H1 (cell line): Measurements from ENCODE around the gene C19orf67. TPM values are rescaled to one million over a fixed set of nuclear protein-coding genes. Genes with fewer than 3 reads are reported as not detected.
A peak's percentile ranks its signal among the peaks of the same experiment; 100 is the strongest.

Experiments used
- CTCF ChIA-PET: fragments of 300-600 bp; sonication (Branson Sonifier 250); formaldehyde crosslinking; loops from one replicate; lab custom pipeline; 2021; ENCODE audit not compliant: partially characterized antibody; lab: Charles Lee
- POLR2A ChIA-PET: fragments of 300-600 bp; sonication (Branson Sonifier 250); formaldehyde crosslinking; loops from one replicate; lab custom pipeline; 2021; ENCODE audit warnings: inconsistent platforms; ENCODE audit not compliant: partially characterized antibody; lab: Charles Lee
- DNase-seq, 2 experiments: peaks; one replicate each; pipeline versions ENCODE4 v3.0.0 to v3.0.0-alpha.2; 2010 to 2022; ENCODE audit warnings: low spot score in 2 of 2, low read depth in 1 of 2, mixed read lengths in 1 of 2
- FAIRE-seq: peaks from 2 replicates; lab custom pipeline; 2011; peaks lifted over from hg19 to GRCh38; lab: Jason Lieb, UNC
- H2AFZ ChIP-seq: 2 replicates; pipeline ENCODE4 v1.8.1; 2012; ENCODE audit warnings: low read length, inconsistent platforms
- H2AK5ac ChIP-seq: 2 replicates; pipeline ENCODE4 v1.6.1; 2013; ENCODE audit warnings: low read depth, low read length
- H2BK120ac ChIP-seq: replicated peaks from 2 replicates; pipeline ENCODE3; 2013; ENCODE audit warnings: low read depth, low read length, inconsistent platforms
- H2BK12ac ChIP-seq: 2 replicates; pipeline ENCODE4 v1.6.1; 2013; ENCODE audit warnings: low read depth, low read length
- H2BK15ac ChIP-seq: 2 replicates; pipeline ENCODE4 v1.6.1; 2013; ENCODE audit warnings: low read length
- H2BK20ac ChIP-seq: 2 replicates; pipeline ENCODE4 v1.6.1; 2013; ENCODE audit warnings: low read length
- H2BK5ac ChIP-seq: 2 replicates; pipeline ENCODE4 v1.6.1; 2013; ENCODE audit warnings: low read depth, low read length
- H3K14ac ChIP-seq: 2 replicates; pipeline ENCODE4 v1.6.1; 2013; ENCODE audit warnings: inconsistent platforms; ENCODE audit not compliant: insufficient read length
- H3K18ac ChIP-seq: 2 replicates; pipeline ENCODE4 v1.6.1; 2013; ENCODE audit warnings: low read length; ENCODE audit errors: extremely low read depth
- H3K23ac ChIP-seq: 2 replicates; pipeline ENCODE4 v1.6.1; 2013; ENCODE audit warnings: inconsistent platforms; ENCODE audit not compliant: insufficient read length
- H3K23me2 ChIP-seq: 2 replicates; pipeline ENCODE4 v1.6.1; 2013; ENCODE audit warnings: low read depth, low read length
- H3K27ac ChIP-seq: 2 replicates; pipeline ENCODE4 v1.6.1; 2011; ENCODE audit warnings: low read depth, low read length, inconsistent platforms
- H3K27me3 ChIP-seq, 4 experiments: replicated peaks in 1 of 4; 1 replicate in 1 of 4; 2 replicates in 3 of 4; pipeline versions ENCODE4 v1.6.1 to v1.8.1; 2011 to 2013; ENCODE audit warnings: low read length in 3 of 4, mild to moderate bottlenecking in 3 of 4, inconsistent platforms in 2 of 4, mixed read lengths in 2 of 4, moderate library complexity in 1 of 4; ENCODE audit not compliant: control insufficient read depth in 3 of 4, insufficient read depth in 3 of 4; ENCODE audit errors: extremely low read depth in 1 of 4
- H3K36me3 ChIP-seq, 4 experiments: 2 replicates each; pipeline versions ENCODE4 v1.6.1 to v1.8.1; 2011 to 2013; ENCODE audit warnings: mild to moderate bottlenecking in 4 of 4, low read length in 3 of 4, moderate library complexity in 2 of 4, control low read depth in 1 of 4, inconsistent platforms in 1 of 4; ENCODE audit not compliant: insufficient read depth in 4 of 4, control insufficient read depth in 2 of 4
- H3K4ac ChIP-seq: replicated peaks from 2 replicates; pipeline ENCODE3; 2013; ENCODE audit warnings: low read length, low read depth, mixed read lengths, inconsistent platforms; ENCODE audit not compliant: insufficient read length
- H3K4me1 ChIP-seq, 4 experiments: replicated peaks in 1 of 4; 1 replicate in 1 of 4; 2 replicates in 3 of 4; pipeline versions ENCODE4 v1.6.1 to v1.8.1; 2011 to 2013; ENCODE audit warnings: low read length in 3 of 4, inconsistent platforms in 2 of 4, mixed read lengths in 1 of 4; ENCODE audit not compliant: insufficient read depth in 4 of 4, control insufficient read depth in 3 of 4
- H3K4me2 ChIP-seq, 2 experiments: 2 replicates each; pipeline versions ENCODE4 v1.6.1 to v1.8.1; 2011 to 2013; ENCODE audit warnings: low read depth in 2 of 2, low read length in 2 of 2, control low read depth in 1 of 2, inconsistent platforms in 1 of 2, mild to moderate bottlenecking in 1 of 2; ENCODE audit not compliant: insufficient read depth in 1 of 2
- H3K4me3 ChIP-seq, 4 experiments: fragments of 200-600, 300-600 bp in 1 of 4; sonication (generic), shearing (Covaris generic), sonication (Bioruptor Twin) in 1 of 4; 2 replicates each; pipeline versions ENCODE4 v1.5.1 to v1.8.1; 2011 to 2016; ENCODE audit warnings: low read length in 4 of 4, low read depth in 3 of 4, control low read depth in 2 of 4, inconsistent platforms in 2 of 4, mild to moderate bottlenecking in 2 of 4, mixed read lengths in 1 of 4, moderate library complexity in 1 of 4; ENCODE audit not compliant: insufficient read depth in 2 of 4; ENCODE audit errors: extremely low read depth in 1 of 4
- H3K56ac ChIP-seq: replicated peaks from 2 replicates; pipeline ENCODE3; 2013; ENCODE audit warnings: low read depth, mild to moderate bottlenecking, mixed read lengths, low read length, inconsistent platforms; ENCODE audit not compliant: insufficient read length
- H3K79me1 ChIP-seq: 2 replicates; pipeline ENCODE4 v1.6.1; 2013; ENCODE audit warnings: low read depth, low read length, control low read depth
- H3K79me2 ChIP-seq, 2 experiments: 2 replicates each; pipeline versions ENCODE4 v1.6.1 to v1.8.1; 2012 to 2013; ENCODE audit warnings: low read length in 2 of 2, mild to moderate bottlenecking in 2 of 2, inconsistent platforms in 1 of 2; ENCODE audit not compliant: insufficient read depth in 2 of 2, control insufficient read depth in 1 of 2
- H3K9ac ChIP-seq, 4 experiments: replicated peaks in 1 of 4; 1 replicate in 1 of 4; 2 replicates in 3 of 4; pipeline versions ENCODE4 v1.6.1 to v1.8.1; 2011 to 2013; ENCODE audit warnings: low read depth in 3 of 4, low read length in 3 of 4, control low read depth in 2 of 4, mild to moderate bottlenecking in 2 of 4, moderate library complexity in 2 of 4, inconsistent platforms in 1 of 4; ENCODE audit errors: extremely low read depth in 1 of 4
- H3K9me3 ChIP-seq, 2 experiments: 2 replicates each; pipeline versions ENCODE4 v1.6.1 to v1.8.1; 2012 to 2013; ENCODE audit warnings: mild to moderate bottlenecking in 2 of 2, moderate library complexity in 2 of 2, control low read depth in 1 of 2, inconsistent platforms in 1 of 2, low read depth in 1 of 2, low read length in 1 of 2, mixed read lengths in 1 of 2; ENCODE audit not compliant: insufficient read depth in 2 of 2
- H4K20me1 ChIP-seq, 2 experiments: replicated peaks in 1 of 2; 2 replicates each; pipeline versions ENCODE3 to v1.8.1; 2011 to 2013; ENCODE audit warnings: inconsistent platforms in 2 of 2, low read length in 2 of 2, mild to moderate bottlenecking in 1 of 2; ENCODE audit not compliant: insufficient read depth in 2 of 2, control insufficient read depth in 1 of 2
- H4K5ac ChIP-seq: 2 replicates; pipeline ENCODE4 v1.6.1; 2013; ENCODE audit warnings: low read length, low read depth, mixed read lengths, inconsistent platforms; ENCODE audit not compliant: insufficient read length
- H4K8ac ChIP-seq: 2 replicates; pipeline ENCODE4 v1.8.0; 2013; ENCODE audit warnings: mild to moderate bottlenecking, moderate library complexity, low read length, inconsistent platforms; ENCODE audit not compliant: insufficient read depth; ENCODE audit errors: extremely low read depth
- H4K91ac ChIP-seq: replicated peaks from 2 replicates; pipeline ENCODE3; 2013; ENCODE audit warnings: low read length, mixed read lengths, inconsistent platforms; ENCODE audit not compliant: insufficient read length
- ATF3 ChIP-seq: IDR thresholded peaks from 2 replicates; pipeline ENCODE4 v1.6.1; 2011; ENCODE audit warnings: low read depth, mild to moderate bottlenecking, low read length; ENCODE audit not compliant: insufficient read depth
- BACH1 ChIP-seq: IDR thresholded peaks from 2 replicates; pipeline ENCODE4 v1.6.1; 2012; ENCODE audit warnings: low read length, improper control_type of control experiment
- BRCA1 ChIP-seq: IDR thresholded peaks from 2 replicates; pipeline ENCODE4 v1.6.1; 2012; ENCODE audit warnings: low read depth, low read length, improper control_type of control experiment
- CREB1 ChIP-seq: IDR thresholded peaks from 2 replicates; pipeline ENCODE4 v1.6.1; 2012; ENCODE audit warnings: inconsistent platforms
- CTBP2 ChIP-seq: IDR thresholded peaks from 2 replicates; pipeline ENCODE4 v1.7.0; 2011; ENCODE audit warnings: borderline replicate concordance, mild to moderate bottlenecking, moderate library complexity, mixed read lengths, low read length; ENCODE audit not compliant: insufficient read depth, insufficient read length
- KDM4A ChIP-seq: IDR thresholded peaks from one replicate; pipeline ENCODE4 v1.7.1; 2012; ENCODE audit warnings: low read depth, mild to moderate bottlenecking, moderate library complexity, low read length, inconsistent platforms; ENCODE audit not compliant: severe bottlenecking
- POLR2A ChIP-seq, 2 experiments: IDR thresholded peaks; 1 replicate in 1 of 2; 2 replicates in 1 of 2; pipeline ENCODE4 v1.6.1; 2011; ENCODE audit warnings: low read depth in 2 of 2, low read length in 2 of 2, mild to moderate bottlenecking in 2 of 2; ENCODE audit errors: control extremely low read depth in 1 of 2
- POU5F1 ChIP-seq: IDR thresholded peaks from 2 replicates; pipeline ENCODE4 v1.6.1; 2011; ENCODE audit warnings: low read depth, mild to moderate bottlenecking, low read length, moderate library complexity
- SAP30 ChIP-seq: fragments of 300-600 bp; sonication (generic); IDR thresholded peaks from 2 replicates; pipeline ENCODE4 v1.7.1; 2012; ENCODE audit warnings: low read length, moderate library complexity, mild to moderate bottlenecking, inconsistent platforms; ENCODE audit not compliant: insufficient read depth, insufficient replicate concordance
- TAF1 ChIP-seq: IDR thresholded peaks from 2 replicates; pipeline ENCODE4 v1.6.1; 2011; ENCODE audit warnings: mild to moderate bottlenecking, low read depth, low read length
- TBP ChIP-seq: IDR thresholded peaks from 2 replicates; pipeline ENCODE4 v1.6.1; 2011; ENCODE audit warnings: low read depth, low read length, improper control_type of control experiment
- TEAD4 ChIP-seq: IDR thresholded peaks from 2 replicates; pipeline ENCODE4 v1.6.1; 2012; ENCODE audit warnings: low read depth, low read length, inconsistent platforms, mixed read lengths
- WGBS, 2 experiments: shearing (Covaris generic) in 1 of 2; methylation state at CpG; one replicate each; pipeline versions ENCODE4 v1.1.6 to v1.1.7; 2013 to 2015; ENCODE audit warnings: low lambda C conversion rate in 2 of 2, mixed read lengths in 2 of 2, inconsistent platforms in 1 of 2, low coverage in 1 of 2, missing lambda C conversion rate in 1 of 2; ENCODE audit not compliant: insufficient replicate concordance in 2 of 2, insufficient coverage in 1 of 2, insufficient read length in 1 of 2; ENCODE audit errors: extremely low coverage in 1 of 2, missing lambda C conversion rate in 1 of 2; 5-methylcytosine and 5-hydroxymethylcytosine counted together
- polyA plus RNA-seq, 7 experiments: library from polyadenylated mRNA; depleted of rRNA in 3 of 7; stranded (reverse) in 5 of 7; unstranded in 2 of 7; fragments of >200 nt in 5 of 7; fragments of 200-250 nt in 2 of 7; gene quantifications; 1 replicate in 5 of 7; 2 replicates in 1 of 7; 4 replicates in 1 of 7; pipeline versions ENCODE4 v1.2.1 to v1.2.3, GENCODE V29; 2011 to 2013; ENCODE audit warnings: missing spikeins in 2 of 7, mixed read lengths in 2 of 7
- total RNA-seq: library from RNA; stranded (reverse); fragmentation: NEBNext Ultra II Directional; extraction: Animal tissue kit (Norgen Biotek cat#: 25700); gene quantifications from 2 replicates; pipeline ENCODE4 v1.2.1, GENCODE V29; 2021

C19orf67 gene
- total and polyA plus RNA-seq, 2 of the 8 experiments (the other 6 are each of a cell fraction or from before 2014, with no cell fraction given), result 0.12 TPM; not detected in 1

- Histone ChIP-seq H3K56ac (no peak overlapping the region), H2BK20ac (no peak overlapping the region), H3K9ac (no peak overlapping the region), H3K79me1 (peaks cover 4% of the 10 kb centered on the region), H3K79me2 (0 out of 4 replicates have a peak, but pooled peaks cover 0 to 3% of the 10 kb centered on the region in 2 experiments), H4K5ac (no peak overlapping the region), H3K4me1 (peaks cover 11 to 27% (median 15%) of the 10 kb centered on the region in 4 experiments), H4K91ac (peak overlapping the region; percentile 76), H3K18ac (peak overlapping the region; percentile 88), H4K20me1 (peaks cover 7 to 12% of the 10 kb centered on the region in 2 experiments), H3K9me3 (no peaks in the 10 kb centered on the region), H3K4me2 (peak overlapping the region; percentile 12 to 23; a peak in 2 of 4 replicates), H4K8ac (peak overlapping the region; percentile 86; the same call in 1 of the 2 replicates), H2AK5ac (no peak overlapping the region; the same call in 1 of the 2 replicates), H2BK120ac (peak overlapping the region; percentile 60), H3K14ac (no peak overlapping the region), H2BK12ac (peak overlapping the region; percentile 98; the same call in 1 of the 2 replicates), H2BK5ac (peak overlapping the region; percentile 79; the same call in 1 of the 2 replicates), H3K4me3 (no peak overlapping the region), H3K27ac (no peak overlapping the region), H3K4ac (peak overlapping the region; percentile 82), H3K23me2 (peaks cover 3% of the 10 kb centered on the region; the same call in 1 of the 2 replicates), H3K23ac (no peak overlapping the region), H2AFZ (no peak overlapping the region), H3K36me3 (no peaks in the 10 kb centered on the region), H2BK15ac (peak overlapping the region; percentile 88; the same call in 1 of the 2 replicates), H3K27me3 (no peaks in the 10 kb centered on the region; a peak in 2 of 7 replicates)
- DNase-seq (no peak), FAIRE-seq (no peak)
- WGBS, 2 experiments, result 72% methylated on average over 11 of the region's 12 CpGs; no CpG with 5 or more reads in 1 of the 2 experiments
- CTCF ChIA-PET, result interaction anchor here (0.7 to 11.3 kb wide), 11 partner anchors 9 to 132 kb away, joined by 3 to 105 read pairs (median 7); partner anchors contain the start of genes ASF1B and MISP3
- POLR2A ChIA-PET, result interaction anchor here (0.6 to 4.2 kb wide), 5 partner anchors 11 to 136 kb away, joined by 3 to 24 read pairs (median 4); partner anchors contain the start of gene ASF1B
- TF ChIP-seq SAP30, result no peak
- no peak for TF ChIP-seq KDM4A
- no peak for TF ChIP-seq POLR2A (IDR thresholded peaks at IDR 0.05; ENCODE audit: control extremely low read depth in 1 of 2, low read depth in 2 of 2, low read length in 2 of 2)
- TF ChIP-seq TEAD4, result no peak
- no peak for TF ChIP-seq TAF1
- TF ChIP-seq TBP, result no peak
- TF ChIP-seq BRCA1, result no peak
- TF ChIP-seq ATF3, result no peak
- no peak for TF ChIP-seq CREB1
- TF ChIP-seq CTBP2, result no peak
- TF ChIP-seq BACH1, result no peak
- no peak for TF ChIP-seq POU5F1
These were observed 27.3 kb upstream of the C19orf67 start for GRCh38 chr19:14112809-14113385.
